ENCODE measurements around the gene CPED1. TPM values are rescaled to one million over a fixed set of nuclear protein-coding genes. Genes with fewer than 3 reads are reported as not detected.

The CPED1 gene
- total RNA-seq, 1 donor from 2014 or later, result 0.26 TPM

GRCh38 chr7:121278120-121279021 lies 289.9 kb downstream of the CPED1 start:
- H3K36me3 ChIP-seq (ENCODE audit: control insufficient read depth, insufficient read depth, low read length), result no peaks in the 10 kb centered on the region
- FAIRE-seq (no peak), DNase-seq (ENCODE audit: low read depth) (peak; percentile 69)
- no peaks in the 10 kb centered on the region for H3K27me3 ChIP-seq (ENCODE audit: control insufficient read depth, insufficient read depth, low read length)
- TF ChIP-seq, protein P1, sequence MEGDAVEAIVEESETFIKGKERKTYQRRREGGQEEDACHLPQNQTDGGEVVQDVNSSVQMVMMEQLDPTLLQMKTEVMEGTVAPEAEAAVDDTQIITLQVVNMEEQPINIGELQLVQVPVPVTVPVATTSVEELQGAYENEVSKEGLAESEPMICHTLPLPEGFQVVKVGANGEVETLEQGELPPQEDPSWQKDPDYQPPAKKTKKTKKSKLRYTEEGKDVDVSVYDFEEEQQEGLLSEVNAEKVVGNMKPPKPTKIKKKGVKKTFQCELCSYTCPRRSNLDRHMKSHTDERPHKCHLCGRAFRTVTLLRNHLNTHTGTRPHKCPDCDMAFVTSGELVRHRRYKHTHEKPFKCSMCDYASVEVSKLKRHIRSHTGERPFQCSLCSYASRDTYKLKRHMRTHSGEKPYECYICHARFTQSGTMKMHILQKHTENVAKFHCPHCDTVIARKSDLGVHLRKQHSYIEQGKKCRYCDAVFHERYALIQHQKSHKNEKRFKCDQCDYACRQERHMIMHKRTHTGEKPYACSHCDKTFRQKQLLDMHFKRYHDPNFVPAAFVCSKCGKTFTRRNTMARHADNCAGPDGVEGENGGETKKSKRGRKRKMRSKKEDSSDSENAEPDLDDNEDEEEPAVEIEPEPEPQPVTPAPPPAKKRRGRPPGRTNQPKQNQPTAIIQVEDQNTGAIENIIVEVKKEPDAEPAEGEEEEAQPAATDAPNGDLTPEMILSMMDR (IDR thresholded peaks at IDR 0.05; ENCODE audit: insufficient read depth, low read length, severe bottlenecking), result no peak
- no peak overlapping the region for H3K4me3 ChIP-seq (ENCODE audit: low read depth, low read length)

DNA sequence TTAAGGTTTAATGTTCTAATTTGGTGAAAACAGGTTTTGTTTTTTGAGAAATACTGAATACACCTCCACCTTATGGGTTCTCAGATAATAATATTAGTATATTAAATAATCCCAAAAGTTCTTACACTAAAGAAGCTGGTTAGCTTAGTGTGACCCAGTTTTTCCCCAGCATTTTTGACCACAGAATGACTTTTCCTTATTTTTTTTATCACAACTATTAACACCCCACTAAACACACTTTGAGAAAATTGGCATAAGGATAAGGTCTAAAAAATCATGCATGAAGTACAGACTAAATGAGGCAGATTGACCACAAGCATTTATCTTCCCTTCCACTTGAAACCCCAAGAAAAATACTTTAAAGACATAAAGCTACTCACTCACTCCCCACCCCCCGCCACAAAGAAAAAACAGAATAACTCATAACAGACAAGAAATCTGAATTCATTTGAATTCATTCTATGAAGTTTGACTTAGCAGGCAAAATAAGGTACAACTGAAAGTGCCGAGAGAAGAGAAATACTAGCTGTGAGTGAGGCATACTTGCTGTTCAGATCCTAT lies 290.6 kb downstream of the CPED1 start:
- H3K27me3 ChIP-seq (ENCODE audit: control insufficient read depth, insufficient read depth, low read length), result no peaks in the 10 kb centered on the region
- H3K36me3 ChIP-seq (ENCODE audit: control insufficient read depth, insufficient read depth, low read length), result no peaks in the 10 kb centered on the region
- FAIRE-seq (no peak), DNase-seq (ENCODE audit: low read depth) (no peak)
- TF ChIP-seq, protein P1 (IDR thresholded peaks at IDR 0.05; ENCODE audit: insufficient read depth, low read length, severe bottlenecking), result no peak
- no peak overlapping the region for H3K4me3 ChIP-seq (ENCODE audit: low read depth, low read length)

- TF ChIP-seq, protein P1 (IDR thresholded peaks at IDR 0.05; ENCODE audit: insufficient read depth, low read length, severe bottlenecking), result no peak
- no peak for DNase-seq (ENCODE audit: low read depth)
- no peak for FAIRE-seq
- Histone ChIP-seq H3K4me3 (ENCODE audit: low read depth, low read length) (no peak overlapping the region), H3K27me3 (ENCODE audit: control insufficient read depth, insufficient read depth, low read length) (no peaks in the 10 kb centered on the region), H3K36me3 (ENCODE audit: control insufficient read depth, insufficient read depth, low read length) (no peaks in the 10 kb centered on the region)
Measured at GRCh38 chr7:121279822-121280221, 291.3 kb downstream of the CPED1 start.

- TF ChIP-seq, protein P1 (IDR thresholded peaks at IDR 0.05; ENCODE audit: insufficient read depth, low read length, severe bottlenecking), result no peak
- FAIRE-seq, result no peak
Measured at GRCh38 chr7:121280656-121281055, 292.1 kb downstream of the CPED1 start.

DNA sequence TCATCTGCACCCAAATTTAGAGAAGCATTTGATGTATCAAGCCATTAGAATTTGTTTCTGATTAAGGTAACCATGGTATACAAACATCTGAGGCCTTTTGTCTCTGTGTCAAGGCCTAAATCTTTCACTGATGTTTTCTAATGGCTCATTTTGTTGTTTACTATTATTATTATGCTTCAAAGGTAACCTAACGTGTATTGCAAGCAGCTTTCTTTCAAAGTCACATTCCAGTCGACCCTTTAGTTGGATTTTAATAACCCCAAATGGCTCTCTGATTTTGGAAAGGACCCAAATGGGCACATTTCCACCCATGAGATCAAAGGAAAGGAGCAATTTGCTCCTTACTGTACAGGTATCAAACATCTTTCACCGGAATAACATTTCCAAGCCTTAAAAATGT lies 293.6 kb downstream of the CPED1 start:
- DNase-seq (ENCODE audit: low read depth) (no peak), FAIRE-seq (no peak)
- TF ChIP-seq, protein P1 (IDR thresholded peaks at IDR 0.05; ENCODE audit: insufficient read depth, low read length, severe bottlenecking), result no peak
- Histone ChIP-seq H3K27me3 (ENCODE audit: control insufficient read depth, insufficient read depth, low read length) (no peaks in the 10 kb centered on the region), H3K36me3 (ENCODE audit: control insufficient read depth, insufficient read depth, low read length) (no peaks in the 10 kb centered on the region), H3K4me3 (ENCODE audit: low read depth, low read length) (no peak overlapping the region)

More at GRCh38 chr7:121280656-121281055, 292.1 kb downstream of the CPED1 start:
- DNase-seq (ENCODE audit: low read depth), result no peak
- Histone ChIP-seq H3K27me3 (ENCODE audit: control insufficient read depth, insufficient read depth, low read length) (no peaks in the 10 kb centered on the region), H3K36me3 (ENCODE audit: control insufficient read depth, insufficient read depth, low read length) (no peaks in the 10 kb centered on the region), H3K4me3 (ENCODE audit: low read depth, low read length) (no peak overlapping the region)
